Measurements from ENCODE around the gene FBXW12. TPM values are rescaled to one million over a fixed set of nuclear protein-coding genes. Genes with fewer than 3 reads are reported as not detected.
"Not testable (repeated sequence)": the region's sequence is repeated elsewhere in the genome, so short reads cannot be mapped to it uniquely, and the experiment has no call there.

Gene FBXW12
- total RNA-seq, 1 donor from 2014 or later = 0.13 TPM

DNA sequence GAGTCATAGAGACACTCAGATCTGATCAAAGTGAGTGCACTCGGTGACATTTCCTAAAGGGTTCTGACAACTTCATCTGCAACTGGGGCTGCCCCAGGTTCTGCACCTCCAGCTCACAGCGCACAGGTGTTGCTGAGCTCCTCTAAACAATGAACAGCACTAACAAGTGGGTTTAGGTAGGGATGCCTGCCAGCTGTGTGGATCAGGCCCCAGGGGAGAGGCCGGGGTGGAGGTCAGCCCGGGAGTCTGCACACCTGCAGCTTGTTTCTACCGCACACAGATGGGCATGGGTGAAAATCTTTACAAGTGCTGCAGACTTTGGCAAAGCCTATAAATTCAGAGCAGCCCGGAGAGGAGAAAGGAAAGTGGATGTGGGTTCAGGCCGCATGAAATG, 355 bp downstream of the FBXW12 start:
- no peak for DNase-seq (ENCODE audit: low read depth, low spot score)

DNA sequence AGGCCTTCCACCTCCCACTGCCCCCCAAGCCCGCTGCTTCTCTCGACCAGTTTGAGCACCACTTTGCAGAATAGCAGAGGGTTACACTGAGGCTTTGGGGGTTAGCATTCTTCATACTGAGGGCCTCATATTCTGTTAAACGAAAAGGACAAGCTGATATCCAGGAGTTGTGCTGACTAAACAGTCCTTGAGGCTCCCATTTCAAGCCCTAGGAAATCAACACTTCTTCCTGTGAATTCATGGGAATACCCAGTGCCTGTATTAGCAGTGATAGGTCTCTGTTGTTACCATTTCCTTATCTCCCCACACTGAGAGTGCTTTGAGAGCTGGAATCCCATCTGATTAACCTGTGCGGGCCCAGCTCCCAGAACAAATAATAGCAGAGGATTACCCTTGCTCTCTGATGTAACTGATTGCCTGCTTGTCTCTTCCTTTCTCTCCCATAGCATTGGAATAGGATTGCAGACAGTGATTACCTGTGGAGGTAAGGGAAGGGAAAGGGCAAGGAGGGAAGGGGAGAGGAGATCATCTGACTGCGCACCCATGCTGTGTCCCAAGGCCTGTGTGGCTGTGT, 930 bp downstream of the FBXW12 start:
- no peak for DNase-seq (ENCODE audit: low read depth, low spot score)

DNA sequence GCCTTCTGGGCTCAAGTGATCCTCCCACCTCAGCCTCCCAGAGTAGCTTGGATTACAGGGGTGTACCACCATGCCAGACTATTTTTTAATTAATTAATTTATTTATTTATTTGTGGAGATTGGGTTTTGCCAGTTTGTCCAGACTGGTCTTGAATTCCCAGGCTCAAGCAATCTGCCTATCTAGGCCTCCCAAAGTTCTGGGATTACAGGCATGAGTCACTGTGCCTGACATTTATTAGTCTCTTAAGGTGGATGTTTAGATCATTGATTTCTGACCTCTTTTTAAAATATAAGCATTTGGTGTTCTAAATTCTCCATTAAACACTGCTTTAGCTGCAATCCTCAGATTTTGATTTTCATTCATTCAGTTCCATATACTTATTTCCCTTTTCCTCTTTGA, 15.6 kb downstream of the FBXW12 start:
- no peak for DNase-seq (ENCODE audit: low read depth, low spot score)

DNA sequence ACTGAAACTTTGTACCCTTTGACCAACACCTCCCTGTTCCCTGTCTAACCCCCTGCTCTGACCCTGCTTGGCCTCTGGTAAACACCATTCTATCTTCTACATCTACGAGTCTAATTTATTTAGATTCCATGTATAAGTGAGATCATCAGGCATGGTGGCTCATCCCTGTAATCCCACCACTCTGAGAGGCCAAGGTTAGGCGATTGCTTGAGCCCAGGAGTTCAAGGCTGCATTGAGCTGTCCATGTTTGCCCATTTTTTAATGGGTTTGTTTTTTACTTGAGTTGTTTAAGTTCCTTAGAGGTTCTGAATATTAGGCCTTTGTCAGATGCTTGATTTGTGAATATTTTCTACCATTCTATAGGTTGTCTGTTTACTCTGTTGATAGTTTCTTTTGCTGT, 16.9 kb downstream of the FBXW12 start:
- no peak for DNase-seq (ENCODE audit: low read depth, low spot score)

DNA sequence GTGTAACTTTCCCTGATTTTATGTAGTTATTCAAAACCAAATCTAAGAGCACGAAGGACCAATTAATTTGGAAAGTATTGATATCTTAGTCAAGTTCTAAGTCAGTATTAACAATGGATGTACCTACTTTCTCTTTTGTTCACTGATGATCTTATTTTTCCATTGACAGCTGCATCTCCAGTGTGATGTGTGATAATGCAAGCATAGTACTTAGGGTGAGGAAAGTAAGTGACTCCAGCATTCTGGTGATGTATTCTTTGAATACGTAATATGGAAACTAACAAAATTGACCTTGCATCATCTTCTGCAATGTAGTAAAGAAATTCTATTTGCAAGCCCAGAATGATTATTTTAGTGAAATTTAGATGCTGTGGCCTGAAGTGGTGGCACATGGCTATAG, 22.4 kb downstream of the FBXW12 start:
- no peak for DNase-seq (ENCODE audit: low read depth, low spot score)

DNA sequence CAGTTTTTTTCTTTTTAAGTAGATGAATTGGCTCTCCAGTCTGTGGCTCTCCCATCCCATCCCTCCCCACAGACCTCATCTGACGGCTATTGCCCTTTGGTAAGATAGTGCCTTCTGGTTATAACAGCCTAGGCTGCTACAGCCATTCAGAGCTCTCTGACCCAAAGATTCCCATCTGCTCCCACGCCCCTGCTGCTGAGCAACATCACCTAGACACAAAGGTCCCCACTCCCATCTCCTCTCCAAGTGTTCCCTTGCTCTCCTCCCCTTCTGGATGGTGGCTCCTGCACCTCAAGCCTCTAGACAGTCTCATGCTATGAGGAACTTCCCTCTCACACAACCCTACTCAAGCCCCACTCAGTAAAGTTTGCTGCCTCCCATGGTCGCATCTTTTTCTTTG, 23.7 kb downstream of the FBXW12 start:
- DNase-seq (ENCODE audit: low read depth, low spot score) = no peak

DNA sequence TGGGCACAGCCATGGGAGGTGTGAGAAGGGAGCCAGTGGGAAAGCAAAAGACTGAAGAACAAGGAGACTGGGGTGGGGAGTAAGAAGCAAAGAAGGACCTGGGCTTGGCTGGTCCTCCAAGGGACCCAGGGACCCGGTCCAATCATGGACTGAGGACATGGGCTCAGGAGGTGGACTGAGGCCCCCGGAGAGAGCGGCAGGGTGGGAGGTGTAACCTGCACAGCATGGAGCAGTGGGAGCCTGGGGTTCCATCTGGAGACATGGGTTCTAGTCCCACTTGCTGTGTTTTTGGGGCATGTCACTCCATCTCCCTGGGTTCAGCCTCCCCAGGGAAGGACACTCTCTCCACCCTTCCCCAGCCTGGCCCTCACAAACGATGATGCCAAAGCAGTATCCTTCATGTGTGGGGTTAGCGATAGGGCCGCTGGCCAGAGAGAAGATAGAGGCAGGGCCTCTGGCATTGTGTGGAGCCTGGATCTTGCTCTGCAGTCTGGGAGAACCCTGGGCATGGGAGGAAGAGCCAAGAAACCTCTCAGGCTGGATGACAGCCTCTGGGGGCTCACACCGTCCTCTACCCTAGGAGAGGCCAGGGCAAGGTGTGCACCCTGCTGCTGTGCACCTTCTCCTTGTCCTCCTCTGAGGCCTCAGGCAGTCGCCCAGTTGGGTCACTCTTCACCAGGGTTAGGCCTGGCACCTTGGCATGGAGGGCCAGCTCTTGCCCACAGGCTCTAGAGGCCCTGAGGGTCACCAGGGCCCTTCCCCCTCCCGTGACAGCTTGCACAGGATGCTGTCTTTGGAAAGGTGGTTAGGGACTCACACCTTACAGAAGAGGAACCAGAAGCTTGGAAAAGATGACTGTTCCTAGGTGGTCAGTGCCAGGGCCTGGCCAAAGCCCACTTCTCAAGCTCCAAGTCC, 26.0 kb downstream of the FBXW12 start:
- DNase-seq (ENCODE audit: low read depth, low spot score) = no peak

DNA sequence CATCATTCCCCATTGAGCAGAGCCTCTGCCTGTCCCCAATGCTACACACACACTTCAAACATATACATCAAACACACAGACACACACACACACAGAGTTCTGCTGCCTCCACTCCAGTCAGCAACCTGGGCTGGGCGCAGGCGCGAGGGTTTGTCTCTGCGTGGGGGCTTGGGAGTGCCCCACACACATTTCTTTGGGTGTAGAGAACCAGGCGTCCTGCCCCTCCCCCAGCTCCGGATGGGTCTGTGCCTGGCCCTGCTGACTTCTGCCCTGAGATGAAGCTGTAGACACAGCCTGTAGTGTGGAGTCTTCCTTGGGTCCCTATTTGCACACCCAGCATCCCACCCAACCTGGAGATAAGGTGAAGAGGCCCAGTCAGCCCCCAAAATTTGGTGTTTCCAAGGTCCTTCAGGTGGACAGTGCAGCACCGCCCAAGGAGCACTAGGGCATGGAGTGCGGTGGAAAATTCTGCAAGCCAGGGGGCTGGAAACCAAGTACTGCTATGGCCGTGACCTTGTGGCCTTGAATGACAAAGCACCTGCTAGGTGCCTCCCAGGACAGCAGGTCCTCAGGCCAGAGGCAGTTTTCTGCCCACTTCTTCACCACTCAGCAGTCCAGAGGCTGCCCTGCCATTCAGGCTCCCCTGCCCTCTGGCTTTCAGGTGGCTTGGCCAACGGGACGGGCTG, 26.8 kb downstream of the FBXW12 start:
- DNase-seq (ENCODE audit: low read depth, low spot score) = no peak

DNA sequence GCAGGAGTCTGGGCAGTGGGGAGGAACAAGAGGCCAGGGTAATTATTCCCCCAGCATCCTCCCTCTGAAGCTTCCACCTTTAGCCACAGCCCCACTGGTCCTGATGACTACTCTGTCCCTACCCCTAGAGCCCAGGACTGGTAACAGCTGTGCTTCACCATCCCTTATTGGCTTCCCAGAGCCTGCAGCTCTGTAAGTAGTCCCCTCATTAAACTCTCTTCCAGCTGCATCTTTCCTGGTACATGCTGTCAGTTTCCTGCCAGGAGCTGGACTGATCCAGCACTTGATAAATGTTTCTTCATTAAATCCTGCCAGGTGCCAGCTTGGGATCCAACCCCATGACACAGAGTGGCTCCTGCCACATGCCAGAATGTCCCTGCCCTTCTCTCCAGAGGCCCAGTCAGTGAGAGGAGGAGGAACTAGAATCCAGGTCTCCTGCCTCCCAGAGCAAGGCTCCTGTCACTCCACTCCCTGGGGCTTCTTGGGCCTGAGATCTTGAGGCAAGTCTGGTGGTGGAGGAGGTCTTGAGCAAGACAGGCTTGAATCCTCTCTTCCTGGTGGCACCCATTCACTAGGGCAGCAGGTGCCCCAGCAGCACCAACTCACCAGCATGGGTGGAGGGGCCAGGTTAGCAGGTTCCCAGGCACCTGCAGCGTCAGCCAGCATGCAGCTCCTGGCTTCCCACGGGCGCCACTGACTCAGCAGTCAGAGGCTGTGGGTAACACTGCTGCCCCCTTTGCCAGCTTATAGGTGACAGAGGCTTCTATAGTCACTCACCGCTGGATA, 27.6 kb downstream of the FBXW12 start:
- no peak for DNase-seq (ENCODE audit: low read depth, low spot score)

DNA sequence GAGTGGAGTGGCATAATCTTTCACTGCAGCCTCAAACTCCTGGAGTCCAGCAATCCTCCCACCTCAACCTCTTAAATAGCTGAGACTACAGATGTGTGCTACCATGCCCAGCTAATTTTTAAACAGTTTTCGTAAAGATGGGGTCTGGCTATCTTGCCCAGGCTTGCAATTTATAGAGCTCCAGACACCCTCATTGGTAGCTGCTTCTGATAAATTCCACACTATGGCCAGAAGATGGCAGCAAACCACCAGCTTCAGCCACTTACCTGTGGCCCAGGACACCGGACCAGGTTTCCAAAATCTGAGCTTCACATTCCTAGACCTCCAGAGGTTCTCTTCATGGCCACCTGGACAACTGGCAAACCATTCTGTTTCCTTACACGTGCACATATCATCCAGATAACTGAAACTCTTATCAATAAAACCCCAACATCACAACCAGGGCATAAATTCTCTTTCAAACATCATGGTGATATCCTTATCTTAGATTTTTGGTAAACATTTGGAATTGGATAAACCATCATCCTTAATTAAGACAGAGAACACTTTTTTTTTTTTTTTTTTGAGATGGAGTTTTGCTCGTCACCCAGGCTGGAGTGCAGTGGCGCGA, 28.9 kb downstream of the FBXW12 start:
- peak; percentile 20 for DNase-seq (ENCODE audit: low read depth, low spot score)

DNA sequence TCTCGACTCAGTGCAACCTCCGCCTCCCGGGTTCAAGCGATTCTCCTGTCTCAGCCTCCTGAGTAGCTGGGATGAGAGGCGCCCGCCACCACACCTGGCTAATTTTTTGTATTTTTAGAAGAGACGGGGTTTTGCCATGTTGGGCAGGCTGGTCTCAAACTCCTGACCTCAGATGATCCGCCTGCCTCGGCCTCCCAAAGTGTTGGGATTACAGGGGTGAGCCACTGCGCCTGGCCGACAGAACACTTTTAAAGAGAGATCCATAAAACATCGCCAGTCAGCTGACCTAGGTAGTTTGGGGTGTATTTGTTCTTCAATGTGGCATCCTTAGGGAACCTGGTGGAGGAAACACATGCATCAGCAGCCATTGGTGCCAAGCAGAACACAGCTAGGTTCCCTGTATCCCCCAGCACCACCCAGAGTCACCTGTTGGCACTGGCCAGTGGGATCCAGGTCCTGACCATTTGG, 29.4 kb downstream of the FBXW12 start:
- DNase-seq (ENCODE audit: low read depth, low spot score) = not testable (repeated sequence)

DNA sequence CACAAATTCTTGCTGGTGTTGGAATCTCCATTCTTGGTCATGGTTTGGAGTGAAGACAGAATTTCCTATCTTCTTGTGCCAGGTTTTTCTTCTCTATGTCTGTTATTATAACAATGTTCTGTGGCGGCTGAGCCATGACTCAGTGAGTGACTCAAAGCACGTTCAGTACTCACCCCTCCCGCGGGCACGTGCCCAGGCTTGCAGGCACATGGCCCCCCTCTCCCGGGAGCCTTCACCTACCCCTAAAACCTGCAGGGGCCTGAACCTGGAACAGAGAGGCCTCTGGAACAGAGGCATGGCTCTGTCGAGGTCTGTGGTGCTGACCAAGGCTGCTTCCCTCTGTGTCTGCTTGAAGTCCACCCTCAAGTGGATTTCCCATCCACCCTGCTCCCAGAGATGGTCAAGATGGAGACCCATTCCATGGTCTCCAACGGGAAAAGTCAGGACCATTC, 30.3 kb downstream of the FBXW12 start:
- DNase-seq (ENCODE audit: low read depth, low spot score) = peak; percentile 66

DNA sequence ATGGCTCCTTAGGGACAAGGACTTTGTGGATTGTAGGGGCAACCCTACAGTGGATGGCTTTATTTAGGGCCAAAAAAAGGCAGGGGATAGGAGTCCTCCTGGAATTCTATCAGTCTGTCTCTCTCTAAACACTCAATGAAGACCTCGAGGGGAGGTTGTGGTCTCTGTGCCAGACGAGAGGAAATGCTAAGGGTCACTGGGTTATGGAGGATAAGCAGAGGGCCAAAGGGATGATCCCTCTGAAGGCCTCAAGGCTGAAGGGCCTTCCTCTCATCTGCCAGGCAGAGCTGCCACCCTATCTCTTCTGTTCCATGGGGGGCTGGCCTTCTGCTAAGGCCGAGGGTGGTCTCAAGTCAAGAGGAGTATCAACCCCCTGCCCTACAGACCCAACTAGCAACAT, 30.9 kb downstream of the FBXW12 start:
- DNase-seq (ENCODE audit: low read depth, low spot score) = no peak

DNA sequence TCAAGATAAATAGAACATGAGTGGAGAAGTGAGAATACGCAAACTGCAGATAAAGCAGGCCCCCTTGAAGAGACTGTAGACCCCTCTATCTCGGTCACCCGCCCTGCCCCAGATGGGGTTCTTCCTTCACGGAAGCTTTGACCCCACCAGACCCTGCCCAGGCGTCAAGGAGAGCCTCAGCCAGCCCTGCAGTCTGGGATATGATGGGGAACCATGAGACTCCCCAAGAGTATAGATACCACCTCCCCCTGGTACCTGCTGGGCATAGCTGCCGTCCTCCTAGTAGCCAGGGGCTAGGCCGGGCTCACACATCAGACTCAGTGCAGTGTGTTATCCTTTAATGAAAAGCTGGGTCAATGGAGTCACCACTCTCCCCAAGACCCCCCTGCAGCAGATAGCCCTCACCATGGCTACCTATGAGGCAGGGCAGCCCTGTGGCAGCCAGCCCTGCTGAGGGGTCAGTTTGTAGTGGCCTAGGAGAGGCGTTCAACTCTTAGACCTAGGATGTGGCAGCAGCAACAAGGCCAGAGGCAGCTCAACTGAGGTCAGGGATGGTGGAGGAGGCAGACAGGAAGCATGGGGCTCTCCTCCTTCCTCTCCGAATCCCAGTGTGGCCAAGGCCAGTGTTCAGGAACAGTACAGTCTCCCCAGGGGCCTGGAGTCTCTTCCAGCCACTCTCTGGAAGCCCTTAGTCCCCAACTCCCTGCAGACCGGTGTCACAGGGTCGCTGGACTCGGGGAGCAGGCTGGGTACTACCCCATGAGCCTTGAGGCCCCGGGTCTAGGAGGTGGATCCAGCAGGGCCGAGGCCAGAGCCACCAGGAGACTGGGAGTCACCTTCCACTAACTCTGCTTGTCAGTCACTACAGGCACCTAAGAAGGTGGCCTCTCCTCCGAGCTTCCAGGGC, 31.8 kb downstream of the FBXW12 start:
- DNase-seq (ENCODE audit: low read depth, low spot score) = no peak

DNA sequence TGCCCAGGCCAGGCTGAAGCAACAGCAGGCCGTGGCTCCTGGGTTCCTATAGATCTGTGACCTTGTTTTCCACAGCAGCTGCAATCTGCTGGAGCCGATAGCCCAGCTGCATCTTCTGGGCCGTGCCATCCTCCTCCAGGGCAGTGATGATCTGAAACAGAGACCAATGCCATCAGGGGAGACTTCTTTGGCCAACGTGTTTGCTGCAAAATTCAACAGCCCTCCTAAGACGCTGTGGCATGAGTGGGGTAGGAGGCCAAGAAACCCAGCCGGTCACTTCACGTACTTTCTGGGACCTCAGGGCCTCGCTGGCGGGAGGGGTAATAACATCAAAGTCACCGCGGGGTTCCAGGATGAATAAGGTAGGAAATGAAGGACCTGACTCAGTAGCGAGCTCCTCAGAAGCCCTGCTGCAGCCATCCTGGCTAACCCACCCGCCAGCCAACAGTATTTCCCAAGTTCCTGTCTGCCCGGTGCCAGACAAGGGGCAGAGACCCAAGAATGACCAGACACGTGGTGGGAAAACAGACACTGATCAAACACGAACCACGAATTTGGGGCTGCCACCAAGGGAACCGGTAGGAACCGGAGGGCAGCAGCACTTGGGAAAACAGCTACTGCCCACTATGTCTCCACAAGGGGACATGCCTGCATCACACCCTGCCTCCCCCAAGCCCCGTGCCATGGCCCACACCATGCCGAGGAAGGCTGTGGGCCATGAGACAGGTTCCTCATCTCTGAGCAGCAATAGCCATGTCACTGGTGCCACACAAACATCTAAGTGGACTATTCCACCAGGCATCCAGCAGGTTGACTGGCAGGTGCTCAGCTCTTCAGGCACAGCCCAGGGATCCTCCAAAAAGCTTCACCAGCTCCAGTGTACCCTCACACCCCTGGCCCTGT, 32.7 kb downstream of the FBXW12 start:
- DNase-seq (ENCODE audit: low read depth, low spot score) = no peak

DNA sequence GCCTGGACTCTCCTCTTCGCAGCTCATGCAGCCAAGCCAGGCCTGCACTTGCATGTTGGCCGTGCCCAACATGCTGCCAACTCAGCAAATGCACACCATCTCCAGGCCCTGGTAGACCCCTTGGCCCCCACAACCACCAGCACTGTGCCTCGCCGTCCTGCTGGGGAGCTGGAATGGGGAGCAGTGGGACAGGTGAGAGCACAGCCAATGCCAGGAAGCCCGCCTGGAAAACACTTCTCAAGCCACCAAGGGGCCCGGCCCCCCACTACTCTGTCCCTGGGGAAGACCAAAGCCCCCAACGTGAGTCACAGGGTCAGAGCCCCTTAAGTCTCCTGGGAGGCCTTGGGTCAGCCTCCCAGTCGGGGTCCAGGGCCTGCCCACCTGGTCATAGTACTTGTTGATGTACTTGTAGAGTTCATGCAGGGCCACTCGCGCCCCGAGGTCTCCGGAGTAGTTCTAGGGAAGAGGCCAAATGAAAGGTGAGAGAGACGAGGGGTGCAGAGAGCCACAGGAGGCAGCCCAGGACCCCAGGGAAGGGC, 33.4 kb downstream of the FBXW12 start:
- DNase-seq (ENCODE audit: low read depth, low spot score) = no peak

DNA sequence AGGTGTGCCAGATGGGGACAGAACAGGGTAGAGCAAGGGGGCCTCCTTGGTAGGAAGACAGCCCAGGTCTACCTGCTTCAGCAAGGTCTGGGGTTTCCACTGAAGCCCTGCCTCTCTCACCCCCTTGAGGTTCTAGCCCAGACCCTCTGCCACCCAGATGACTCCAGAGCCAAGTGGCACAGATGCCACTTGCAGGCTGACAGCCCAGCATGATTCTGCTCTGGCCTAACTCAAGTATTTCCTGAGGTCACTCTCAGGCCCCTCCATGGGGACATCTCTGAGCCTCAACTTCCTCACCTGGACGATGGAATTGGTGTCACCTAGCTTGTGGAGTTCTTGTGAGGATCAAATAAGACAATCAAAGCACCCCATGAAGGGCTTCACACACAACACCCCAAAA, 34.0 kb downstream of the FBXW12 start:
- DNase-seq (ENCODE audit: low read depth, low spot score) = no peak

All from pulmonary artery endothelial cell (primary cell).